ENCODE data around the gene TWIST2.

The TWIST2 gene

DNA sequence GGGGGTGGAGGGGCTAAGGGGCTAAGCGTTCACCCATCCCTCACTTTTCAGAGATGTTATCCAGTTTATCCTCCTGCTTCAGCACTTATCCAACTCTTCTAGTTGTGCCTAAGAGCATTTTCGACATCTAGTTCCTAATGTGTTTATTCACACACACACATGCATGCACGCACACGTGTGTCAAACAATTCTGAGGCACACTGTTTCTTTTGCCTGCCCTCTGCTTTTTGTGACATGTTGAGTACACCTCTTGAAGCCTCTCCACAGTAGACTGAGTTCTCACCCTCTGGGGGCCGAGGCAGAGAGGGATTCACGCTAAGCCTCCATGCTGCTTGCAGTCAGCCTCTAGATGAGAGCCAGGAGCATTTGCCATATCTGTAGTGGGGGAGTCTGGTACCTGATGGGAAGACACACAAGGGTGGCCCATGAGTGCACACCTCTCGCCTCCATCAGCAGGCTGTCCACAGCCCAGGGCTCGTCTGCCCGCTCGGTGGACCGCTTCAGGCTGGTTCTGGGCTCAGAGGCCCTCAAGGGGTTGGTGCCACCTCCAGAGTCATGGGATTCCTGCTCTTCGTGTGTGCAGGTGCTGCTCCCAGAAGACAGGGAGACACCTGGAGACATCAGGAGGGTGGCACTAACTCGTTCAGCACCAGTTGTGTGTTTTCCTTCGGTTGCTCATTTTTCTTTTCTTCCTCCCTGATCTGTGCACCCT lies 11.9 kb downstream of the TWIST2 start:
- DNase-seq = no peak

GRCh38 chr2:238861013-238861730 lies 13.3 kb downstream of the TWIST2 start:
- no peak for DNase-seq

- DNase-seq = no peak
Observed at GRCh38 chr2:238861766-238862315, 14.0 kb downstream of the TWIST2 start.

DNA sequence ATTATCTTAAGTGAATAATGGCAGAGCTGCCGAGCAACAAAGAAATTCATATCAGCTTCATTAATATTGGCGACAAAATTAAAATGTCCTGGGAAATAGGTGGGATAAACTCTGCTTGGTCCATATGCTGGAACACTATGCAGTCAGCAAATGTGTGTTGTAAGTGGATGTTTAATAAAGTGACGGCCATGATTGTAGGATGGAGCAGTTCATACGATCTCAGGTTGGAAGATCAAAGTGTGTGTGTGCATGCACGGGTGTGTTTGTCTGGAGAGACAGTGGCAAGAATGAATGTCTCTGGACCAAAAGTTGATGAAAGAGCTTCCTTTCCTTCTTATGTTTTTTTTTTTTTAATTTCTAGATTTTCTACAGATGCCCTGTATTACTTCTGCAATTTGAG lies 14.8 kb downstream of the TWIST2 start:
- no peak for DNase-seq

GRCh38 chr2:238863231-238863630 lies 15.3 kb downstream of the TWIST2 start:
- DNase-seq = no peak

DNA sequence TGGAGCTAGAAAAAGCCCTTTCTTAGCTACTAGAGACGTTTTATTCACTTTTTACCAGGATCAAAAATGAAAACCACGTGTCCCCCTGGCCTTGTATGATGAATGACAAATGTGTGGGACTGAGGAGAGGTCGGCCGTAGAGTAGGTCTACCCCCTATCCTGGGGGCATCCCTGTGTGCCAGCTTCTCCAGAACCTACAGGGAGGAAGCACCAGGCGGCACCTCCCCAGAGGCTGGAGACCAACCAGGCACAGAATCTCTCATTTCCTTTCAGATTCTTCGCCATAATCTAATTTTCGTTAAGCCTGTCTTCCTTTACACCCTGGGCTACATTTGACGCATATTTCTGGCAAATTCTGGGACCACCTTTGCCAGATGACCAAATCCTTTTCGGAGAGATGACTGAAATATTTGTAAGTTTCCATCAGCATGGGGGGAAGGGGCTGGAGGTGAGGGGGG lies 15.9 kb downstream of the TWIST2 start:
- no peak for DNase-seq

GRCh38 chr2:238864207-238865014 lies 16.5 kb downstream of the TWIST2 start:
- DNase-seq = no peak

DNA sequence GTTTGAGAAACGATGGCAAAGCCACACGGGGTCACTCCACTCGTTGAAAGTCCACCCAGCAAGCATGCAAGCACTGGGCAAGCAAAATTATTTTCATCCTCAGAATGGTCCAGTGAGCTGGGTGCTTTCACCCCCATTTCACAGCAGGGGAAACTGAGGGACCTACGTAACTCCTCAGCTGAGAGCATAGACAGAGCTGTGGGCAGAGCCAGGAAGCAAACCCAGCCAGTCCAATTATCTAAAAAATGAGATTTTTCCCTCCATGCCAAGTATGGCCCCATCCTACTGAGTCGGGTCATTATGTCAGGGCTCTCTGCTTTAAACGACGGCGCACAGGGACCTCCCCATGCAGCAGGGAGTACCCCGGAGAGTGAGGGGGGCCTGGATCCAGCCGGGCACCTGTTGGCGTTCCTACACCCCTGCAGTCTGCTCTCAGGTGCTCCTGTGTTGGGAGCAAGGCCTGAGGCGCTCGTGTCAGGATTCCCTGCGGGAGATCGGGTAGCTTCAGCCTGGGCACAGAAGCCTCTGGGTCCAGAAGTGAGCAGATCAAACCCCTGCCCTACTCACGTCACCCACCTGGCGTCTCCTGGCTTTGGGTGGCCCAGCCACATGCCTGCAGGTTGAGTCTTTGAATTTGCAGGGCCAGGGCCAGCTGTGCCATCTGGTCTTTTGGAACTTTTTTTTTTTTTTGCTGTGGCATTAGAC lies 17.3 kb downstream of the TWIST2 start:
- DNase-seq = no peak

GRCh38 chr2:238865744-238866355 lies 18.0 kb downstream of the TWIST2 start:
- DNase-seq = no peak

GRCh38 chr2:238866656-238867277 lies 18.9 kb downstream of the TWIST2 start:
- DNase-seq = no peak

- no peak for DNase-seq
Observed at GRCh38 chr2:238868067-238868524, 20.2 kb downstream of the TWIST2 start.

DNA sequence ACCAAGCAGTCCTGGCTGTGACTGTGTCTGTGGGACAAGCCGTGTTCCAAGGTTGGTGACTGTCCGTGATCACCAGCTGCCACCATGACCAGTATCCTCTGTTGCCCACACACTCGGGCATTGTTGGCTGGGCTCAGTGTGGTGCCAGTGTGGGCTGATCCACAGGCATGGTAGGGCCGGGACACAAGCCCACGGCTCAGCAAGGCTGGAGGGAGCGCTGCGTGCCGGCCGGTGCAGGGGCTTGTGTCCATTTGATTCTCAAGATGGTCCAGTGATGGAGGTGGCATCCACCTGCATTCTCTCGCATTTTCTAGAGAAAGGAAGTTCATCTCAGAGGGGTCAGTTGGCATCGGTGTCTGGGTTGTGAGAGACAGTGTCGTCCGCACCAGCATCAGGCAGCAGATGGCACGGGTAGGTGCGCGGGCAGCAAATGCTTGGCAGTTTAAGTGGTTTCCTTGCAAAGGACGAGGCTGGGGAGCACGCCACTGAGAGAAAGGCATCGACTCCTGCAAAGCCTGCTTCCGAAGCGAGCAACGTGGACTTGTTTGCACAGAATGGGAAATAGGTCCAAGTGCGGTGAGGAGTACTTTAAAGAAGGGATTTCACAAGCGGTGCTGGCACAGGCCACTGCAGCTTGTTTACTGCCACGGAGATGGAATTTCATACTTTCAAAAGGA lies 20.9 kb downstream of the TWIST2 start:
- no peak for DNase-seq

- DNase-seq = no peak
Observed at GRCh38 chr2:238869293-238870124, 21.6 kb downstream of the TWIST2 start.

GRCh38 chr2:238870261-238870660 lies 22.4 kb downstream of the TWIST2 start:
- no peak for DNase-seq

GRCh38 chr2:238872026-238872425 lies 24.1 kb downstream of the TWIST2 start:
- no peak for DNase-seq

GRCh38 chr2:238872628-238873380 lies 24.9 kb downstream of the TWIST2 start:
- DNase-seq = no peak

DNA sequence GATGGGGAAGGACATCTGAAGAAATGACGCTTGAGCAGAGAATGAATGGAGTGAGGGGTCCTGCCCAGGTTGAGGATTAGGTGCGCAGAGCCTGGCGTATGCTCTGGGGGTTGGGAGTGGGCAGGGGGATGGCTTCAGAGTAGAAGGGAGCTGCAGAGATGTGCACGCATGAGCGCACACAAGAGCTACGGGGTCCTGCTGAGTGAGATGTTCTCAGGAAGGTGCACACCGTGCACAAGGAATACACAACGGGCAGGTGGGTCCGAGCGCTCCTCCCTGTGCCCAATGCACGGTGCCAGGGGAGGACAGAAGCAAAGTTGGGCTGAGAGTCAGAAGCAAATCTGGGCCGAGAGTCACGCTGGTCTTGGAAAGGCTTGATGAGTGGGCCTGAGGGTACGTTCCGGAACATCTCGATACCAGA lies 25.5 kb downstream of the TWIST2 start:
- no peak for DNase-seq

- no peak for DNase-seq
Observed at GRCh38 chr2:238873841-238874240, 26.0 kb downstream of the TWIST2 start.
